ENCODE data around the gene FUT7. TPM values are rescaled to one million over a fixed set of nuclear protein-coding genes. Genes with fewer than 3 reads are reported as not detected.
A peak's percentile ranks its signal among the peaks of the same experiment; 100 is the strongest.

The FUT7 gene
- total and polyA plus RNA-seq, 9 of the 15 experiments (the other 6 are each of a cell fraction or from before 2014, with no cell fraction given): not detected

GRCh38 chr9:136991993-136992818, 39.7 kb downstream of the FUT7 start, which contains the start of gene PAXX:
TSS of gene PAXX (plus strand) at chr9:136992422. CDS start at chr9:136992444, 22 bp downstream.
- Histone ChIP-seq H3K27me3 (ENCODE audit: control insufficient read depth in 2 of 2, insufficient read depth in 2 of 2, low read length in 2 of 2) (no peaks in the 10 kb centered on the region), H3K36me3 (ENCODE audit: control insufficient read depth, insufficient read depth, low read length) (peaks cover 22% of the 10 kb centered on the region; the same call in 1 of the 3 replicates), H3K9me3 (replicated peaks; ENCODE audit: control insufficient read depth, insufficient read depth, low read depth, low read length) (peaks cover 6% of the 10 kb centered on the region), H3K79me2 (ENCODE audit: control insufficient read depth, insufficient read depth, low read length) (peaks cover 18% of the 10 kb centered on the region), H3K4me3 (peak within 1 kb of the TSS; percentile 87), H4K20me1 (replicated peaks; ENCODE audit: control insufficient read depth, insufficient read depth, low read length) (no peaks in the 10 kb centered on the region), H3K27ac (ENCODE audit: extremely low read depth, low read depth, low read length) (peak within 1 kb of the TSS; percentile 89), H3K4me2 (ENCODE audit: insufficient read depth, low read length) (peak within 1 kb of the TSS; percentile 83), H3K9me1 (ENCODE audit: control insufficient read depth, insufficient read depth, low read length) (no peaks in the 10 kb centered on the region), H3K9ac (ENCODE audit: insufficient read depth in 1 of 2, low read depth in 2 of 2, low read length in 2 of 2) (peak within 1 kb of the TSS; percentile 79 to 97), H2AFZ (ENCODE audit: low read depth, low read length) (peak within 1 kb of the TSS; percentile 89), H3K4me1 (replicated peaks in 1 of 2; ENCODE audit: control insufficient read depth in 2 of 2, insufficient read depth in 2 of 2, low read length in 2 of 2) (peaks cover 26 to 62% of the 10 kb centered on the region in 2 experiments)
- BruUV-seq (replicated peaks): TSS peak; percentile 87
- DNase-seq (ENCODE audit: extremely low read depth in 1 of 4, low spot score in 3 of 4): peak; percentile 93 to 98 (median 94)
- WGBS (ENCODE audit: insufficient coverage, low coverage, missing lambda C conversion rate): under 1% methylated on average over 42 of the region's 92 CpGs
- ChIA-PET CTCF (ENCODE audit: low intra/inter-chr PET ratio) (no interaction called here), POLR2A (interaction anchor here (0.6 to 1.3 kb wide), 12 partner anchors 9 to 163 kb away, joined by 3 to 8 read pairs (median 4); no protein-coding TSS in a partner anchor)
- peak; percentile 63 for FAIRE-seq
- ATAC-seq: peak; percentile 87
- intact Hi-C loops (cut with micrococcal nuclease): loop anchor here (5.0 kb wide), 1 partner anchor 45 kb away; the partner anchor contains the start of gene C8G
- in situ Hi-C loops (cut with MboI): no loop called here
- TF ChIP-seq RBBP5 (IDR thresholded peaks at IDR 0.05; ENCODE audit: borderline replicate concordance, insufficient read depth, low read length, poor library complexity, severe bottlenecking): no peak
- no peak for TF ChIP-seq TFE3 (CRISPR knock-in tag; IDR thresholded peaks at IDR 0.05)
- TF ChIP-seq ZNF277 (CRISPR knock-in tag; IDR thresholded peaks at IDR 0.05; ENCODE audit: borderline replicate concordance): no peak
- TF ChIP-seq CREB5 (CRISPR knock-in tag; IDR thresholded peaks at IDR 0.05): no peak
- peak; percentile 63; the same call in 1 of the 2 replicates for TF ChIP-seq ZBTB1 (CRISPR knock-in tag; IDR thresholded peaks at IDR 0.05; ENCODE audit: borderline replicate concordance, low read depth)
- TF ChIP-seq ZSCAN32 (CRISPR knock-in tag; IDR thresholded peaks at IDR 0.05): no peak
- peak; percentile 93 for TF ChIP-seq MYC (IDR thresholded peaks at IDR 0.05; ENCODE audit: low read depth, low read length)
- TF ChIP-seq MYC (CRISPR knock-in tag; IDR thresholded peaks at IDR 0.05; ENCODE audit: borderline replicate concordance, low read depth): peak; percentile 77; the same call in 1 of the 2 replicates
- no peak for TF ChIP-seq RFX5 (IDR thresholded peaks at IDR 0.05; ENCODE audit: low read depth, low read length)
- TF ChIP-seq NFIC (IDR thresholded peaks at IDR 0.05): no peak
- TF ChIP-seq ZNF644 (tag; IDR thresholded peaks at IDR 0.05; ENCODE audit: low read depth): no peak
- TF ChIP-seq THRA (IDR thresholded peaks at IDR 0.05): no peak
- TF ChIP-seq EP400 (IDR thresholded peaks at IDR 0.05): peak; percentile 90; the same call in 1 of the 2 replicates
